Liver (tissue), 9 donors: ENCODE data around the gene SEZ6L. TPM values are rescaled to one million over a fixed set of nuclear protein-coding genes. Genes with fewer than 3 reads are reported as not detected.

ENCODE experiments used
- DNase-seq: peaks from one replicate; pipeline ENCODE4 v3.0.0-alpha.2; 2017; ENCODE audit warnings: low spot score
- H3K27ac ChIP-seq, 2 donors: one replicate each; pipeline ENCODE4 v1.7.0; 2013; ENCODE audit warnings: inconsistent platforms in 2 of 2, low read length in 2 of 2, control low read depth in 1 of 2, low read depth in 1 of 2, mild to moderate bottlenecking in 1 of 2
- H3K27me3 ChIP-seq, 4 donors: one replicate each; pipeline versions ENCODE4 v1.6.1 to v1.7.0; 2013; ENCODE audit warnings: low read length in 3 of 4, inconsistent platforms in 1 of 4, mild to moderate bottlenecking in 1 of 4, moderate library complexity in 1 of 4; ENCODE audit not compliant: control insufficient read depth in 4 of 4, insufficient read depth in 4 of 4
- H3K36me3 ChIP-seq, 4 donors: one replicate each; pipeline versions ENCODE4 v1.6.1 to v1.7.0; 2013; ENCODE audit warnings: low read length in 3 of 4, mild to moderate bottlenecking in 3 of 4, low read depth in 1 of 4, moderate library complexity in 1 of 4; ENCODE audit not compliant: control insufficient read depth in 4 of 4, insufficient read depth in 3 of 4
- H3K4me1 ChIP-seq, 4 donors: one replicate each; pipeline versions ENCODE4 v1.6.1 to v1.7.0; 2013; ENCODE audit warnings: low read length in 3 of 4, mild to moderate bottlenecking in 3 of 4, moderate library complexity in 1 of 4; ENCODE audit not compliant: control insufficient read depth in 4 of 4, insufficient read depth in 4 of 4
- H3K4me3 ChIP-seq, 3 donors: one replicate each; pipeline versions ENCODE4 v1.6.1 to v1.7.0; 2013; ENCODE audit warnings: low read length in 3 of 3, control low read depth in 1 of 3, low read depth in 1 of 3, mild to moderate bottlenecking in 1 of 3
- H3K9ac ChIP-seq, 2 donors: one replicate each; pipeline ENCODE4 v1.7.0; 2013; ENCODE audit warnings: low read length in 2 of 2, mild to moderate bottlenecking in 2 of 2, moderate library complexity in 2 of 2, control low read depth in 1 of 2, low read depth in 1 of 2
- H3K9me3 ChIP-seq, 4 donors: one replicate each; pipeline versions ENCODE4 v1.6.1 to v1.7.0; 2013; ENCODE audit warnings: low read length in 3 of 4; ENCODE audit not compliant: control insufficient read depth in 4 of 4
- EGR1 ChIP-seq, 2 donors: IDR thresholded peaks; 2 replicates each; pipeline ENCODE4 v1.6.1; 2016 to 2018; ENCODE audit warnings: antibody characterized with exemption in 2 of 2, low read depth in 2 of 2
- FOXA1 ChIP-seq: IDR thresholded peaks from 2 replicates; pipeline ENCODE4 v1.6.1; 2016; ENCODE audit warnings: antibody characterized with exemption
- FOXA2 ChIP-seq: IDR thresholded peaks from 2 replicates; pipeline ENCODE4 v1.6.1; 2016; ENCODE audit warnings: antibody characterized with exemption
- GABPA ChIP-seq, 2 donors: IDR thresholded peaks in 1 of 2; conservative IDR thresholded peaks in 1 of 2; 2 replicates each; pipeline ENCODE4 v1.6.1; 2016; ENCODE audit warnings: antibody characterized with exemption in 2 of 2, mild to moderate bottlenecking in 1 of 2, moderate library complexity in 1 of 2
- HNF4A ChIP-seq, 2 donors: conservative IDR thresholded peaks; 2 replicates each; pipeline ENCODE4 v1.6.1; 2016; ENCODE audit warnings: antibody characterized with exemption in 2 of 2, mild to moderate bottlenecking in 2 of 2
- JUND ChIP-seq, 2 donors: IDR thresholded peaks; 2 replicates each; pipeline ENCODE4 v1.6.1; 2016; ENCODE audit warnings: antibody characterized with exemption in 2 of 2
- RAD21 ChIP-seq, 2 donors: IDR thresholded peaks; 2 replicates each; pipeline ENCODE4 v1.6.1; 2016; ENCODE audit warnings: antibody characterized with exemption in 2 of 2, mild to moderate bottlenecking in 2 of 2
- RXRA ChIP-seq, 2 donors: IDR thresholded peaks; 2 replicates each; pipeline ENCODE4 v1.6.1; 2017 to 2018; ENCODE audit warnings: antibody characterized with exemption in 2 of 2, mild to moderate bottlenecking in 1 of 2
- SP1 ChIP-seq: IDR thresholded peaks from 2 replicates; pipeline ENCODE4 v1.6.1; 2018; ENCODE audit warnings: antibody characterized with exemption, mild to moderate bottlenecking
- TAF1 ChIP-seq: conservative IDR thresholded peaks from 2 replicates; pipeline ENCODE4 v1.6.1; 2016; ENCODE audit warnings: antibody characterized with exemption, mild to moderate bottlenecking
- YY1 ChIP-seq: IDR thresholded peaks from 2 replicates; pipeline ENCODE4 v1.6.1; 2016; ENCODE audit warnings: antibody characterized with exemption, mild to moderate bottlenecking
- WGBS: extraction: QIAGEN DNeasy Blood & Tissue Kit; methylation state at CpG from one replicate; pipeline ENCODE4 v1.1.7; 2013; 5-methylcytosine and 5-hydroxymethylcytosine counted together
- polyA plus RNA-seq, 2 donors: library from polyadenylated mRNA; stranded (reverse) in 1 of 2; unstranded in 1 of 2; fragments of 200-250 nt in 1 of 2; fragments of >200 nt in 1 of 2; fragmentation: Nextera tagmentation in 1 of 2; extraction: Ambion mirVana in 1 of 2; gene quantifications; one replicate each; pipeline versions ENCODE4 v1.2.1 to v1.2.3, GENCODE V29; 2013 to 2015
- total RNA-seq, 2 donors: library from RNA; depleted of rRNA; stranded (reverse); fragments of >200 nt; gene quantifications; one replicate each; pipeline ENCODE4 v1.2.3, GENCODE V29; 2014
- TF ChIP-seq, protein P1 (sequence below): IDR thresholded peaks from 2 replicates; pipeline ENCODE4 v1.6.1; 2016; ENCODE audit warnings: antibody characterized with exemption
- TF ChIP-seq, protein P2 (sequence below): IDR thresholded peaks from 2 replicates; pipeline ENCODE4 v1.6.1; 2016; ENCODE audit warnings: antibody characterized with exemption
- TF ChIP-seq, protein P3 (sequence below): IDR thresholded peaks from 2 replicates; pipeline ENCODE4 v1.6.1; 2016; ENCODE audit warnings: antibody characterized with exemption
- TF ChIP-seq, protein P4 (sequence below): fragments of 150-350 bp; IDR thresholded peaks from 2 replicates; pipeline ENCODE4 v1.5.1; 2017; ENCODE audit warnings: improper control_type of control experiment, low read depth, low read length; ENCODE audit not compliant: missing input control
- donor health status: healthy.
- donor health status: healthy.
- donor health status: healthy.
- donor health status: healthy.
- donor health status: healthy.

SEZ6L gene
- total and polyA plus RNA-seq, 4 donors = under 0.01 to 0.70 (median 0.08) TPM; not detected in 1

DNA sequence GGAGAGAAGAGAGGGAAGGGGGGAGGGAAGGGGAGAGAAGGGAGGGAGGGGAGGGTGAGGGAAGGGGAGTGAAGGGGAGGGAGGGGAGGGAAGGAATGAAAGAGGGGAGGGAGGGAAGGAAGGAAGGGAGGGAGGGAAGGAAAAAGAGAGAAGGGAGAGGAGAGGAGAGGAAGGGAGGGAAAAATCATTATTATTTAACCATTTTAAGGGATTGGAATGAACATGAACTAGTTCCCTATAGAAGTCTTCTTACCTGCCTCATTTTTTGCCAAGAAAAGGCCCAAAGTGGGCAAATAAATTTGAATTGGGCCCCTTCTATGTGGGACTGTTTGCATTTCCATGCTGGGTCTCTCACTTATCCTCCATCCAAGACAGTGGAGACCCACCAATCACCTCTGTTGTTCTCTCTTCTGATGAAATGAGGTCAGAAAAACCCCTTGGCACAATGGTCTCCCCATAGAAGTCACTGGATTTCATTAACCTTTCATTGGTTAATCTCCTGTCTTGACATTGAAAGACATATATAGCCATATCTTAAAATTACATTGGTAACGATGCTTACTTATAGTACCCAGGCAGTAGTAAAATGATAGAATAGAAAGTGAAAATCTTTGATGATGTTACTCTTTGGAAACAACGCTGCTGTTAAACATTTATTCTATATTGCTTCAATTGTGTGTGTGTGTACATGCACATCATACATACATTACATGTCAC lies 179.7 kb downstream of the SEZ6L start:
- WGBS = 85% methylated on average over 2 of the region's 2 CpGs
- no peaks in the 10 kb centered on the region for H3K9me3 ChIP-seq
- no peak overlapping the region for H3K9ac ChIP-seq
- H3K36me3 ChIP-seq = no peaks in the 10 kb centered on the region
- no peak overlapping the region for H3K4me3 ChIP-seq
- peaks cover 0 to 11% (median 0%) of the 10 kb centered on the region in 4 donors for H3K27me3 ChIP-seq
- no peak overlapping the region for H3K27ac ChIP-seq
- no peak for DNase-seq
- H3K4me1 ChIP-seq = no peaks in the 10 kb centered on the region
- TF ChIP-seq HNF4A (conservative IDR thresholded peaks at IDR 0.05) = no peak
- no peak for TF ChIP-seq RAD21 (IDR thresholded peaks at IDR 0.05)
- TF ChIP-seq YY1 = no peak
- TF ChIP-seq FOXA2 = no peak
- TF ChIP-seq, protein P1, sequence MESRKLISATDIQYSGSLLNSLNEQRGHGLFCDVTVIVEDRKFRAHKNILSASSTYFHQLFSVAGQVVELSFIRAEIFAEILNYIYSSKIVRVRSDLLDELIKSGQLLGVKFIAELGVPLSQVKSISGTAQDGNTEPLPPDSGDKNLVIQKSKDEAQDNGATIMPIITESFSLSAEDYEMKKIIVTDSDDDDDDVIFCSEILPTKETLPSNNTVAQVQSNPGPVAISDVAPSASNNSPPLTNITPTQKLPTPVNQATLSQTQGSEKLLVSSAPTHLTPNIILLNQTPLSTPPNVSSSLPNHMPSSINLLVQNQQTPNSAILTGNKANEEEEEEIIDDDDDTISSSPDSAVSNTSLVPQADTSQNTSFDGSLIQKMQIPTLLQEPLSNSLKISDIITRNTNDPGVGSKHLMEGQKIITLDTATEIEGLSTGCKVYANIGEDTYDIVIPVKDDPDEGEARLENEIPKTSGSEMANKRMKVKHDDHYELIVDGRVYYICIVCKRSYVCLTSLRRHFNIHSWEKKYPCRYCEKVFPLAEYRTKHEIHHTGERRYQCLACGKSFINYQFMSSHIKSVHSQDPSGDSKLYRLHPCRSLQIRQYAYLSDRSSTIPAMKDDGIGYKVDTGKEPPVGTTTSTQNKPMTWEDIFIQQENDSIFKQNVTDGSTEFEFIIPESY = no peak
- TF ChIP-seq, protein P2, sequence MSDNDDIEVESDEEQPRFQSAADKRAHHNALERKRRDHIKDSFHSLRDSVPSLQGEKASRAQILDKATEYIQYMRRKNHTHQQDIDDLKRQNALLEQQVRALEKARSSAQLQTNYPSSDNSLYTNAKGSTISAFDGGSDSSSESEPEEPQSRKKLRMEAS = no peak
- TF ChIP-seq EGR1 (IDR thresholded peaks at IDR 0.05; ENCODE audit: low read depth in 2 of 2) = no peak
- TF ChIP-seq, protein P3, sequence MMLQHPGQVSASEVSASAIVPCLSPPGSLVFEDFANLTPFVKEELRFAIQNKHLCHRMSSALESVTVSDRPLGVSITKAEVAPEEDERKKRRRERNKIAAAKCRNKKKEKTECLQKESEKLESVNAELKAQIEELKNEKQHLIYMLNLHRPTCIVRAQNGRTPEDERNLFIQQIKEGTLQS = no peak
- TF ChIP-seq TAF1 = no peak
- TF ChIP-seq JUND (IDR thresholded peaks at IDR 0.05) = no peak
- no peak for TF ChIP-seq SP1
- TF ChIP-seq, protein P4, sequence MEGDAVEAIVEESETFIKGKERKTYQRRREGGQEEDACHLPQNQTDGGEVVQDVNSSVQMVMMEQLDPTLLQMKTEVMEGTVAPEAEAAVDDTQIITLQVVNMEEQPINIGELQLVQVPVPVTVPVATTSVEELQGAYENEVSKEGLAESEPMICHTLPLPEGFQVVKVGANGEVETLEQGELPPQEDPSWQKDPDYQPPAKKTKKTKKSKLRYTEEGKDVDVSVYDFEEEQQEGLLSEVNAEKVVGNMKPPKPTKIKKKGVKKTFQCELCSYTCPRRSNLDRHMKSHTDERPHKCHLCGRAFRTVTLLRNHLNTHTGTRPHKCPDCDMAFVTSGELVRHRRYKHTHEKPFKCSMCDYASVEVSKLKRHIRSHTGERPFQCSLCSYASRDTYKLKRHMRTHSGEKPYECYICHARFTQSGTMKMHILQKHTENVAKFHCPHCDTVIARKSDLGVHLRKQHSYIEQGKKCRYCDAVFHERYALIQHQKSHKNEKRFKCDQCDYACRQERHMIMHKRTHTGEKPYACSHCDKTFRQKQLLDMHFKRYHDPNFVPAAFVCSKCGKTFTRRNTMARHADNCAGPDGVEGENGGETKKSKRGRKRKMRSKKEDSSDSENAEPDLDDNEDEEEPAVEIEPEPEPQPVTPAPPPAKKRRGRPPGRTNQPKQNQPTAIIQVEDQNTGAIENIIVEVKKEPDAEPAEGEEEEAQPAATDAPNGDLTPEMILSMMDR = no peak
- TF ChIP-seq GABPA (IDR thresholded peaks at IDR 0.05 in 1 of 2, conservative IDR thresholded peaks at IDR 0.05 in 1 of 2) = no peak
- TF ChIP-seq RXRA (IDR thresholded peaks at IDR 0.05) = no peak

DNA sequence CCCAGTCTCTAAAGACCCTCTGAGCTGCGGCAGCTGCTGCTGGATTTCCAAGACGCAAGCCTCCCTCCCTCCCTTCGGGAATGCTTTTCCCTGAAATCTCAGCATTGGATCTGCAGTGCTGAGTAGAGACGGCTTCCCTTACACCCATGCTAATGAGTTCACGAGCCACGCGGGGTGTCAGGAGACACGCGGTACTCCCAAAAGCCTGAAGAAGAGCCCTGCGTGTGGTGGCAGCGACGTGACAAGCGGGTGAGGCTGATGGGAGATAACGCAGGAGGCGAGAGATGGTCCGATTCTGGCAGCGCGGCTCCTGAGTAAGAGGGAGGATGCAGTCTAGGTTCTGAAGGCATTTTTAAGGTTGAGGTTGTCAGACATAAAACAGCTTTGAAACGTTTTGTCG lies 185.4 kb downstream of the SEZ6L start:
- H3K4me3 ChIP-seq = no peak overlapping the region
- H3K36me3 ChIP-seq = no peaks in the 10 kb centered on the region
- H3K9ac ChIP-seq = no peak overlapping the region
- no peaks in the 10 kb centered on the region for H3K9me3 ChIP-seq
- TF ChIP-seq FOXA1 (no peak), SP1 (no peak)
- no peaks in the 10 kb centered on the region for H3K4me1 ChIP-seq
- 66% methylated on average over 20 of the region's 20 CpGs for WGBS
- no peak overlapping the region for H3K27ac ChIP-seq
- no peak for DNase-seq
- H3K27me3 ChIP-seq = peaks cover 0 to 9% (median under 1%) of the 10 kb centered on the region in 4 donors
